ENCODE measurements around the gene ZNF691. TPM values are rescaled to one million over a fixed set of nuclear protein-coding genes. Genes with fewer than 3 reads are reported as not detected.
"Not testable (repeated sequence)": the region's sequence is repeated elsewhere in the genome, so short reads cannot be mapped to it uniquely, and the experiment has no call there.

Gene ZNF691
- total RNA-seq (2014; rRNA removed; shearing (Covaris generic)) = 12.3 and 13.3 TPM in 2 replicates

- DNase-seq (ENCODE audit: low read depth) = peak; percentile 98
Observed at GRCh38 chr1:42846257-42847110, at the start of gene ZNF691. Gene ZNF691 (plus strand): TSS chr1:42846613. CDS start chr1:42849659, 3,046 bp downstream.

- no peak for DNase-seq (ENCODE audit: low read depth)
Observed at GRCh38 chr1:42797414-42797813, 49.0 kb upstream of the ZNF691 start.

- no peak for DNase-seq (ENCODE audit: low read depth)
Observed at GRCh38 chr1:42797979-42798378, 48.4 kb upstream of the ZNF691 start.

- no peak for DNase-seq (ENCODE audit: low read depth)
Observed at GRCh38 chr1:42801832-42802473, 44.5 kb upstream of the ZNF691 start.

- DNase-seq (ENCODE audit: low read depth) = no peak
Observed at GRCh38 chr1:42806171-42806570, 40.2 kb upstream of the ZNF691 start.

- DNase-seq (ENCODE audit: low read depth) = no peak
Observed at GRCh38 chr1:42806593-42806992, 39.8 kb upstream of the ZNF691 start.

GRCh38 chr1:42807056-42807668 is 39.3 kb upstream of the ZNF691 start:
- no peak for DNase-seq (ENCODE audit: low read depth)

GRCh38 chr1:42814815-42815214 is 31.6 kb upstream of the ZNF691 start:
- DNase-seq (ENCODE audit: low read depth) = not testable (repeated sequence)

GRCh38 chr1:42815941-42816584 is 30.4 kb upstream of the ZNF691 start:
- DNase-seq (ENCODE audit: low read depth) = peak; percentile 29

GRCh38 chr1:42816585-42817439 is 29.6 kb upstream of the ZNF691 start, which contains the start of the genes ERMAP and SVBP:
Gene ERMAP (plus strand): TSS chr1:42817122. CDS start chr1:42830449, 13,327 bp downstream.
Gene SVBP (minus strand): TSS chr1:42817397. CDS start chr1:42816544, 853 bp downstream.
- DNase-seq (ENCODE audit: low read depth) = peak; percentile 79

GRCh38 chr1:42817440-42817767 is 29.0 kb upstream of the ZNF691 start:
- DNase-seq (ENCODE audit: low read depth) = no peak

GRCh38 chr1:42817976-42818375 is 28.4 kb upstream of the ZNF691 start:
- no peak for DNase-seq (ENCODE audit: low read depth)

GRCh38 chr1:42820813-42821212 is 25.6 kb upstream of the ZNF691 start:
- no peak for DNase-seq (ENCODE audit: low read depth)

- DNase-seq (ENCODE audit: low read depth) = no peak
Observed at GRCh38 chr1:42821690-42822089, 24.7 kb upstream of the ZNF691 start.

- peak; percentile 53 for DNase-seq (ENCODE audit: low read depth)
Observed at GRCh38 chr1:42822800-42823392, 23.5 kb upstream of the ZNF691 start.

- DNase-seq (ENCODE audit: low read depth) = no peak
Observed at GRCh38 chr1:42824481-42825035, 21.9 kb upstream of the ZNF691 start.

- DNase-seq (ENCODE audit: low read depth) = no peak
Observed at GRCh38 chr1:42825036-42825851, 21.2 kb upstream of the ZNF691 start.

GRCh38 chr1:42830631-42831030 is 15.8 kb upstream of the ZNF691 start:
- DNase-seq (ENCODE audit: low read depth) = no peak

- no peak for DNase-seq (ENCODE audit: low read depth)
Observed at GRCh38 chr1:42831273-42831672, 15.1 kb upstream of the ZNF691 start.
